GM10847 (cell line): ENCODE measurements around the gene ENOSF1.

Experiments
- POLR2A ChIP-seq: IDR thresholded peaks from 2 replicates; pipeline ENCODE4 v1.6.1; 2011; ENCODE audit not compliant: insufficient read length; ENCODE audit errors: extremely low read depth

The ENOSF1 gene

GRCh38 chr18:659597-659996 is 52.8 kb downstream of the ENOSF1 start:
- no peak for TF ChIP-seq POLR2A

- TF ChIP-seq POLR2A, result no peak
Observed at GRCh38 chr18:658947-659533, 53.4 kb downstream of the ENOSF1 start.

- TF ChIP-seq POLR2A, result peak; percentile 54
Observed at GRCh38 chr18:658001-658946, 54.2 kb downstream of the ENOSF1 start.

- TF ChIP-seq POLR2A, result peak; percentile 18
Observed at GRCh38 chr18:657311-658000, 55.0 kb downstream of the ENOSF1 start, which contains the start of gene TYMS. Gene TYMS, plus strand, starts transcription at chr18:657653. Its CDS starts 90 bp downstream, at chr18:657743.

- no peak for TF ChIP-seq POLR2A
Observed at GRCh38 chr18:655445-655844, 57.0 kb downstream of the ENOSF1 start.

GRCh38 chr18:654601-655000 is 57.8 kb downstream of the ENOSF1 start:
- TF ChIP-seq POLR2A, result no peak

GRCh38 chr18:653512-653911 is 58.9 kb downstream of the ENOSF1 start:
- TF ChIP-seq POLR2A, result no peak

- no peak for TF ChIP-seq POLR2A
Observed at GRCh38 chr18:652131-652530, 60.3 kb downstream of the ENOSF1 start.

GRCh38 chr18:650428-650858 is 62.0 kb downstream of the ENOSF1 start:
- no peak for TF ChIP-seq POLR2A

- TF ChIP-seq POLR2A, result no peak
Observed at GRCh38 chr18:649341-649740, 63.1 kb downstream of the ENOSF1 start.

GRCh38 chr18:647304-647703 is 65.1 kb downstream of the ENOSF1 start:
- no peak for TF ChIP-seq POLR2A

GRCh38 chr18:644395-645004 is 67.9 kb downstream of the ENOSF1 start:
- no peak for TF ChIP-seq POLR2A

- no peak for TF ChIP-seq POLR2A
Observed at GRCh38 chr18:641224-641623, 71.2 kb downstream of the ENOSF1 start.

- no peak for TF ChIP-seq POLR2A
Observed at GRCh38 chr18:635171-635570, 77.3 kb downstream of the ENOSF1 start.

- TF ChIP-seq POLR2A, result no peak
Observed at GRCh38 chr18:634551-635045, 77.8 kb downstream of the ENOSF1 start.
